GM21723 (cell line): Measurements from ENCODE around the gene SORCS3.

Experiments used
- ATAC-seq: cut with Tn5 transposase; IDR thresholded peaks from one replicate; pipeline ENCODE4 v1.9.1; 2021; ENCODE audit warnings: mild to moderate bottlenecking, moderate library complexity; ENCODE audit not compliant: unreplicated experiment

SORCS3 gene

DNA sequence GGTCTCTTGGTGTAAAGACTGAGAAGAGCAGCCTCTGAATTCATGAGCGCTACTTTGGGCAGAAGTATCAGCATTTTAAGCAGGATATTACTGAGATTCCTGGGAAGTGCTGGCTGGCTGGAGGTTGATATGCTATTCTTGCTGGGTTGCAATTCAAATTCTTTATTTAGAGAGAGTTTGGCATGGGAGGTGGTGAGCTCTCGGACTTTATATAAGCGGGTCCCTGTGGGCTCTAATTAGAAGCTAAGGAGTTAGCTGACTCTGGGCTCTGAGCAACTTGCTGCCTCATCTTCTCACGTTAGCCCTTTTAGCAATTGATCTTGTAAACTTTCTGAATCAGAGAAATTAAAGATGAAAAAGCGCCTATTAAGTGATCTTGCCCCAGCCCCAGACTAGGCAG lies 430.9 kb downstream of the SORCS3 start:
- no peak for ATAC-seq

DNA sequence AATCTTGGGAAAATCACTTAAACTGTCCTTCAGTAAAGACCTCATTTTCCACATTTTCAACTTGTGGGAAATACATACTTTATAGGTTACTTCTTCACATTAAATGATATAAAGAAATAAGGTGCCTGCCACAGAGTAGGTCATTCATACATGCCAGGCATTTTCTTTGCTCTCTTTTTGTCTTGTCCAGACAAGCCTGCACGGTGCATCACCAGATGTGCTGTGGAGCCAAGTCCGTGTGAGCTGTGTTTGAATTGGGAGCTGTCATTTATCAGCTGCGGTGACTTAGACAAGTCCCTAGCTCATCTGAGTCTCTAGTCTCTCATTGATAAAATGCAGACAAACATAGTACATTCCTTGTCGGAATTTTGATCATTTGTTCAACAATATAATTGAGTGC lies 432.9 kb downstream of the SORCS3 start:
- ATAC-seq = no peak

DNA sequence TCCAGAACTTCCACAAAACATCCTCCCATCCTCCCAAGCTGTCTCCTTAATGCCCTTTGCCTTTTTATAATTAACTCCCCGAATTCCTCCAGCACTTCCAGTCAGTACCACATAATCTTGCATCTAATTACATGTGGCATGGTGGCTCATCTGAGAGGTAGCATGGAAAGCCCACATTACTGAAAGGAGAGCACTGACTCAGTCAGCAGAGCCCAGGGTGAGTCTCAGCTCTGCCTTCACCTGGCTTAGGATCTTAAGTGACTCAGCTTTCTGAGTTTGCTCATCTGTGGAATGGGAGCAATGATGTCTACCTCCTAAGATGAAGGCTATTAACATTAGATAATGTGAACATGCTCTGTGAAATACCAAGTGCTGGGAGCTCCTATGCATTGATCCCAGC lies 433.9 kb downstream of the SORCS3 start:
- ATAC-seq = no peak

DNA sequence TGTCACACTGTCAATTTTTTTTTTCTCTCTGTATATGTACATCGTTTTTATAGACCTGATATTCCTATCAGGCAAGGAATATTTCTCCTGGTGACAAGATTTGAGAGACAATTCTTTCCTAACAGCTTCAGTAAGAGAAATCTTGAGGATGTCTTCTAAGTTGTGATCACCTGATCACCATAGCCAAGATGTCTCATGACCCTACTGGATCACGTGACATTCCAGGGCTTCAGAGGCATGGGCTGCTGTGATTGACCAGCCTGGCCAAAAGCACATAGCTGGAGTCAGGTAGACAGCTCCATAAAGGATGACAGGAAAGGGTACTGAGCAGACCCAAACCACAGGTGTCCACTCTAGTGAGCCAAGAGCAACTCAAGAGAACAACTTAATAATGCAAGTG lies 444.9 kb downstream of the SORCS3 start:
- ATAC-seq = no peak

DNA sequence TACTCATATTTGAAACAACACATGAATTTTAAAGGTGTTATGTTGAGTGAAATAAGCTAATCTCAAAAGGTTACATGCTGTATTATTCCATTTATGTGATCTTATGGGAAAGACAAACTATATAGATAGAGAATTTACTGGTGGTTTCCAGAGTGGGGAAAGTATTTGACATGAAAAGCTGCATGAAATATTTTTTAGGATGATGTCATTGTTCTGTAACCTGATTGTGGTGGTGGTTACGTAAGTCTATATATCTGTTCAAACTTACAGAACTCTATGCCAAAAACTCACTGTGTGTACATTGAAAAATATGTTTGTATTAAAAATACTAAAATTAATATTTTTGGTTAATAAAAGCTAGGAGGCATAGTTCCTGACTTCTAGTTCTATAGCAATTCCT lies 453.0 kb downstream of the SORCS3 start:
- no peak for ATAC-seq

DNA sequence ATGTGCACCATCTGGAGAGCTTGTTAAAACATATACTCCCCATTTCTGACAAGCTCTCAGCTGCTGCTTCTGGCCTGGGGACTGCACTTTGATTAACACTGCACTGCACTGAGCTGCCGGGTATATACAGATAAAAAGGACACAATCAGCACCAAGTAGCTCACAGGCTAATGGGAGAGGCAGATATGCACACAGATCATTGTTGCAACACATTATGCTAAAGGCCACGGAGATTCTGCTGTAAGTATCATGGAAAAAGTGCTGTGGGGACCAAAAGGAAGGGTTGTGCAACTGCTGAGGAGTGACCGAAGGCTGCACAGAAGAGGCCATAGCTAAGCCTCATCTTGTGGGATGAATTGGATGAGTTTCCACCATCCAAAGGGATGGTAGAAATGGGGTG lies 455.2 kb downstream of the SORCS3 start:
- no peak for ATAC-seq

DNA sequence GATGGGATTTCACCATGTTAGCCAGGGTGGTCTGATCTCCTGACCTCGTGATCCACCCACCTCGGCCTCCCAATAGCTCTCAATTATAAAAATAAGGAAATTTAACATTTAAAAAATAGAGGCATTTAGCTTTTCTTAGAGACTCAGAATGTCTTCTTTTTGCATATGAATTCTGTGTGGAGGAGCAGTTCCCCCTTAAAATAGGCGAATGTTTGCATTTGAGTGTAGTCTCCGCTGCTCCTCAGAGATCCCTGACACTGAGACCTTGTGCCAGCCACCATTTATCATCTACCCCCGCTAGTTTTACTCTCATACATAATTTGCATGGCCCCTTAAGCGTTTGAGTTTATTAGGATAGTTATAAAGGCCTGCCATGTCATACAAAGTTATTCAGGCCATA lies 461.9 kb downstream of the SORCS3 start:
- no peak for ATAC-seq

DNA sequence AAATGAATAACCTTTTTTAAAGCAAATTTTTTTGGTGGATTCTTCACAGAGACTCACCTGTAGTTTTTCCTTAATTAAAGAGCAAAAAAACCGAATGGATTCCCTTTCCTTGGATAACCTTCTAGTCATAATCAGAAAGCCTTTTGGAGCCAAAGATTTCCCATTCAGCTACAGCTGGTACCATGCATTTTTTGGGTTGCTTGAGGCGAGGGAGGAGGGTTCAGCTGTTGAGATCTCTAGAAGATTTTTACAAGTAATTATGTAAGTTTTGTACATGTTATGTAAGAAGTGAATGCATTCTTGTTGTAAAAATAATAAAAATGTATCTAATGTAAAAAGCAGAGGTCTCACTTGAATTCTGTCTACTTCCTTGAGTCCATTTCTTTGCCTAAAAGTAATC lies 463.2 kb downstream of the SORCS3 start:
- no peak for ATAC-seq

DNA sequence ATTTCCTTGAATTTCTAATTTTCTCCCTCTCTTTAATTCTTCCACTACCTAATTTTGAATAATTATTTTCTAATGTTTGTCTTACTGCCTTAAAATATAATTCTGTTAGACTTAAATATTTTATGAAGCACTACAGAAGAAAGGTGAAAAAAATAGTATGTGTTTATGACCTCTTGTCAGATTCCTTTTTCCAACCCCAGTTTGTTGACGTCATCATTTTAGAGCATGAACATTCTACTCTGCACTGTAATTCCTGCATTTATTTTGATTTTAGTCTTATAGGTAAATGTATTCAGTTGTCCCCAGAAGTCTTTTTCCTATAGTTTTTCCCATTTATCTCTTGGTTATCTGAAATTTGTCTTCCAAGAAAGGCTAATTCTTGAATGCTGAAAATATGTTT lies 468.1 kb downstream of the SORCS3 start:
- no peak for ATAC-seq

DNA sequence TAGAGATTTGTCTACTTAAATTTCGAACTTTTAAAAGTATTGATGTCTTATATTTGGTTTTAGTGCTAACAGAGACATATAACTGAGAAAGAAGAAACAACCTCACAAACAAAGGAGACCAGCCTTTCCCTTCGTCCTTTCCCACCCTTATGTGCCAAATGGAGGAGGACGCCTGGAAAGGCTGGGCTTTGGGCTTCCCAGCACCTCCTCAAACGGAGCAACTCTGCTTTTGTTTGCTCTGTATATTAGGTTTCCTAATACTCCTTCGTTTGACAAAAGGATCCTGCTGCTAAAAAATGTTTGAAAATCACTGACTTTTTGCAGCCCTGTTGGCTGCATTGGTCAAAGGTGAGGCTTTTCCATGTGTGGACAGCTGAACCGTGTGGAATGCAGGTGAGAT lies 471.8 kb downstream of the SORCS3 start:
- no peak for ATAC-seq

DNA sequence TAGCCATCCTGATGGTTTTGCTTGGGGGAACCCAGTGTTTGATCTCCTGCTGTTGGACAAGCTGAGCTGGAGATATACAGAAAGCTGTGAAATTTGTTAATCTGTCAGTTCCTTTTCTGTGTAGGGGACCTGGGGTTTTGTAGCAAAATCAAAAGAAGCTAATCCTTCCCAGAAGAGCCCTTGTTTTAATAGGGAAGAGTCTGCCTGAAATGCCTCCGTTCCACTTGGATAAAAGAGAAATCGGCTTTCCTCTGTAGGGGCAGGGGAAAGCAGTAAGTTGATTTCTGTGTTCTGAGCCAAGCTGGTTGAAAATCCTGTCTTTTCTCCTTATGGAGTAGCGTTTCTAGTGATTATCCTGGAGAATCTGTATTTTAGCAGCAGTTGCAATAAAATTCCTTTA lies 472.6 kb downstream of the SORCS3 start:
- ATAC-seq = no peak

DNA sequence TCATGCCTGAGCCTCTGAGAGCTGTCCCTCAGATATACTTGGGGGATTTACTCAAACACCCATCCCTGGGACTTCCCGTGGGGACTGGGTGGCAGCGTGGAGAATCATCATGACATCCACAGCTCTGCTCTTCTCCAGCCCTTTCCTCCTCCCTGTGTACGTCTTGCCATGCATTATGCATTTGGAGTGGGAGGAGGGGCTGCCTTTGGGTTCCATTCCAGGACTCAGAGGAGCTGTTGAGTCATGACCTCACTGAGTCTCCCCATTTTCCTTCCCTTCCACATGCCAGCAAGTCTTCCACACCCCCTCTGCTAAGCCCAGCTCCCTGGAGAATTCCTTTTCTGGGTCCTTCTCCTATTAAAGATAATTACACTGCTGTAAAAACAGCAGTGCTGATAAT lies 480.7 kb downstream of the SORCS3 start:
- ATAC-seq = no peak

DNA sequence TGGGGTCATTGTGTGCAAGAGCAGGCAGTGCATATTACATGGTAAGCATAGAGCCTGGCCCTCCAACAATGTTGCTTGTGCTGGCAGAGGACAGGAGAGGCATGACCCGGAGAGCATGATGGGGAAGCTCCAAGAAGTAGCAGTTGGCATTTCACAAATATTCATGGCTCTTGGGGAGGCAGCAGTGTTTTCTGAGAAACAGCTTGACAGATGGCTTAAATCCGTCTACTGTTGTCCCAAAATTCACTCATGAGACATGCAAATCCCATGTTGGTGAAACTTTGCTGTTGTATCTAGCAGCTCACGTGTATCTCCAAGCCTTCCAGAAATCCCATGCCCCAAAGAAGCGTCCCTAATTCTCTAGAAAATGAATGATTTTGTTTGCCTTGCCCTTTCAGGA lies 487.0 kb downstream of the SORCS3 start:
- no peak for ATAC-seq

DNA sequence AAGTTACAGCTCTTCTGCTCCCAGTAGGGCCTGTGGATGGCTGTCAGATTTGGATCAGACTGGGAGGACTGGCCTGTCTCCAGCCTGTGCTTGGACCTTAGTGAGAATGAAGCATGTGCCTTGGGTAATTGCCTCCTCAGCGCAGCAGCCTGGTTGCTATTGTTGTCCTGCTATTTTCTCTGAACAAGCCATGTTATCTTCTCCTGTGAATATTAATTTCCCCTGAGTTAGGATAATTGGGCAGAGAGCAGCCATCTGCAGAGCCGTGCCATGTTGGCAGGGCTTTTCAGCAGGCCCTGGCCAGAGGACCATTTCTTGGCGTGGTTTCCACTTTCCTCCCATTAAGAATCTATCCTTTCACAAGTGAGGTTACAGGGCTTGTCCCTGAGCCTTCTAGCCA lies 497.3 kb downstream of the SORCS3 start:
- ATAC-seq = no peak

DNA sequence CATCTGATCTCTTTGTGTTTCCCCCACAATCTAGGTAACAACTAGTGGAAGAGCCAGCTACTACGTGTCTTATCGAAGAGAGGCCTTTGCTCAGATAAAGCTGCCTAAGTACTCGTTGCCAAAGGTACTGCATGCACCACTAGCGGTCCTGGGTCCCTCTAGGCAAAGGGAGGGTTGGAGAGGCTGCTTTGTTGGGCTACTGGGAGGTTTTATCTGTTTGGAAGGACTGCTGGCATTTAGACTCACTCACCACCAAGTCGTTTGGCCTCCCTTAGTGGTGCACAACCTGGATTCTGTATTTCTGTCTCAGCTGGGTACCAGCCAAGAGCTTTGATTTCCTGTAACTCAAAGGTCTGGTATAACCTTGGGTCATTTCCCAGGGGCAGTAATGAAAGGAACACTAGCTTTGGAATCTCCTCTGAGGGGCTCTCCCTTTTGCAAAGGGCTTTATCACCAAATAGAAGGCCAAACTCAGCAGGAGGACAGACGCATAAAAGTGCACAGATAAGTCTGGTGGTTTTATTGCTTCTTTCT lies 498.3 kb downstream of the SORCS3 start:
- no peak for ATAC-seq

DNA sequence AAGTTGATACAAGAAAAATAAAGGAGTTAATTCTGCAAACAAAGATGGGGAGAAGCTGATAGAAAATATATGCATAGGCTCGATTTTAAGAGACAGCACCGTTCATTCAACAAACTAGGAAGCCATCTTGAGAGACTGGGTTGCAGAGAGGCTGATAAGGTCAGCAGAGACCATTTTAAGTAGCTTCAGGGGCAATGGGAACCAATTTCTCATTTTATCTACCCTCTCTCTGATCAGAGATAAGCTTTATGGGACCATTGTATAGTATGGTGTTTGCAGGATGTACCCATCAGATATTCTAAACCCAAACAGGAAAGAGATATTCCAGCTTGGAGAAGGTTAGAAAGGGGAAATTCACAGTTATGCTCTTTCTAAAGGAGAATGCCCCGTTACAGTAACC lies 499.5 kb downstream of the SORCS3 start:
- no peak for ATAC-seq

DNA sequence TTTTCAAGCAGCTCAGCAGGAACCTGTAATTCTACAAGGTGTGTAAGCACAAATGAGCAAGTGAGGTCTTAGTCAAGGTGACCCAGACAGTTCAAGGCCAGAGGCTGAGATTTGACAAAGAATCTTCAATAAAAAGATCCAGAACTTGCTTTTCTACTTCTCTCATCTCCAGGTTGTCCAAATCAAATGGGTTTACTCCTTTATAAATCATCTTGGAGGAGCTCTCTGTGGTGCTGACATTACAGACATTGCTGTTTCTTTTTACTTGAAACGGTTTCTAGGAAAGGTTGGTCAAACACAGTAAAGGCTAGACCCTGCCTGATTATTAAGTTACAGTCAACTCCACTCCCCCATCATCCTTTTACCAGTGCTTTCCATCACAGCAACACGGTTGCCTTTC lies 504.6 kb downstream of the SORCS3 start:
- no peak for ATAC-seq

DNA sequence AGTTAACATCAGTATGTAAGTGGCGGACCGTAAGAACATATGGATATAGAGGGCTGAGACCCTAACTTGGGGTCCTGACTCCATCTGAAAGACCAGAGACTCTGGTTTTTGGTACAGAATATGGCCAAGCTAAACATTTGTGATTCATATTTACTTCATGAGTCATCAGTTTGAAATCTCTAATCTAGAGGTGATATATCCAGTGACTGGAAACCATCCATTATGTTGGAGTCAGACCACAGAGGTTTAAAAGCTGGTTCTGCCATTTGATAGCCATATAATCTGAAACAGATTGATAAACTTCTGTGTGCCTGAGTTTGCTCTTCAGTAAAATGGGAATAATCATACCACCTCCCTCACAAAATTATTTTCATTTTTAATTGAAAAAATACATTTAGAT lies 505.3 kb downstream of the SORCS3 start:
- ATAC-seq = no peak

DNA sequence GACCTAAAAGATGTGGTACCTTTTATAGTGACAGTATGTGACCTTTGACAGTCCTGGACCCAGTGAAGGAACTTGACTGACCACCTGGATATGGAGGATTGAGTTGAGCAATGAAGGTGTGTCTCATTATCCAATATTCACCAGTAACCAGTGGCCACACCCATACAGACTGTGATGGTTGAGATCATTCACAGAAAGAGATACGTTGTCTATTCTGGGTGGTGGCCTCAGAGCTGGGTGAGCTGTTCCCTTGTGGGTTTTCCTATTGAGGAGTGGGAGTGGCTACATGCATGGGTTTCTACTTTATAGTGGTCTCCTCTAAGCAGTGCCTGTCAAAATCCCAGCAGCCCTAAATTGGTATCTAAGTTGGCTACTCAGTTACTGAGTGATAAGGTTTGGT lies 507.4 kb downstream of the SORCS3 start:
- ATAC-seq = no peak

DNA sequence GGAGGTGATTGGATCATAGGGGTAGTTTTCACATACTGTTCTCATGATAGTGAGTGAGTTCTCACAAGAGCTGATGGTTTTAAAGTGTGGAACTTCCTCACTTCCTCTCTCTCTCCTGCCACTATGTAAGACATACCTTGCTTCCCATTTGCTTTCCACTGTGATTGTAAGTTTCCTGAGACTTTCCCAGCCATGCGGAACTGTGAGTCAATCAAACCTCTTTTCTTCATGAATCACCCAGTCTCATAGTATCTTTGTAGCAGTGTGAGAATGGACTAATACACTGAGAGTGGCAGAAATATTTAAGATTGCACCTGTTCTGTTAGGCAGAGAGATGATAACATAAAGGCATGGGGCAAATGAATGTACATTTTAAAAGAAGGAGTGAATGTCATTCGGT lies 507.8 kb downstream of the SORCS3 start:
- no peak for ATAC-seq

DNA sequence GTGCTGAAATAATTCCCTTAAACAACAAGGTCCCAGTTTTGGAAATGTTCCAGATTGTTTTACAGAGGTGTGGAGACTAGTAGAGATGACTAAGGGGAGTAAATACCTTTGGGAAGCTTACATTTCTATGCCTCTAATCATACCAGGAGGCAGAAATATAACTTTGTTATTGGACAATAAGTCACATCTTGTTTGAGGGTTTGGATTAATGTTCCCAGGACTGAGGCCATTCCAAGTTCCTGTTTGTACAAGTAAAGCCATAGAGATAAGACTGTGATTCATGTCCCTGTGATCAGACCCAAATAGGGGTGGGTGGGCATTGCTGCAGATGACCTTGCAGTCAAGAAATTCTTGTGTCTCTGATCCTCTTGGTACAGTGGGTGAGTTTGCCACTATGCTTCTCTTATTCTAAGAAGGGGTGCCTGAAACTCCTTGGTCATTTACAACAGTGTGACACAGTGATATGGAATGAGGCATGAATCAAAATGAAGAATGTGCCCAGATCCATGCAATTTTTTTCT lies 508.3 kb downstream of the SORCS3 start:
- ATAC-seq = no peak

DNA sequence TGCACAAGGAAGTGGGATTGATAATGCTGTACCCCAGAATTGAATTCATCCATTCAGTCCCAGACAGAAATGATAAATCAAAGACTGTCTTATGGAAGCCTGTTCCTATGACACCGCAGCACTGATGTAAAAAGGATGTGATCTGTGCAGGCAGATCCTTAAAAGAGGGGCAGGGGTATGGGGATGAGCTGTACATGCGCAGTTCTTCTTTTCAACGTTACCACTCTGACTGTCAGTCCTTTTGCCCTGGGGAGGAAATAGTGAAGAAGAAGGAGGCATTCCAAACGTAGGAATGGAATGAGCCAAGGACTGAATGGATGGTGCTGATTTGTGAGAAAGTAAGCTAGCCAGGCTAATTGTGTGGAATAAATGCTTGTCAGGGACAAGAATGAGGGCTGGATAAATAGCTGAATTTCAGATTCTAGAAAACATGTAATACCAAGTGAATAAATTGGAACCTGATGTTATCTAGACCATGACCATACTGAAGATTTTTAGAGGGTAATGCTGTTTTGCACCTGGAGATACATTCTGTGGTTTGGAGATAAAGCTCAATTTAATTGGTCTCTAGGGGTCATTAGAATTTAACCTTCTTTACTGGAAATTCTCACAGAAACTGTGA lies 509.3 kb downstream of the SORCS3 start:
- ATAC-seq = no peak

DNA sequence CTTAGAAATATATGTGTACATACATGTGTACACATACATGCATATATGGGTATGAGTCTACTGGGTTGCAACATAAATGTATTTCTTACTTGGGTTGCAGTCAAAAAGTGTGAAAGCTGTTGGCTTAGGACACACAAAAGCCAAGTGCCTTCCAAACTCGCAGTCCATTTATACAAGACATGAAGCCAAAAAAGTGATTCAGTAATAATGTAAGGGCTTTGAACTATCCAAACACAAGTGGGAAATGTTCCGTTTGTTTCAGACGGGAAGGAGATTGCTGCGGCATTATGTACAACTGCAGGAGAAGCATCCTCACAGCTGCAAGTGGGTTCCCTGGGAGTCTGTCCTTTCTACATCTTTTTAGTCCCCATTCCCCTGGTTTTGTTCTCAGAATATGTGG lies 513.6 kb downstream of the SORCS3 start:
- no peak for ATAC-seq
